IMR-90 (cell line): ENCODE data around the gene MCCD1. TPM values are rescaled to one million over a fixed set of nuclear protein-coding genes. Genes with fewer than 3 reads are reported as not detected.

Experiments used
- ATAC-seq: fragments of 200-7000 bp; cut with Tn5 transposase; 2 replicates; pipeline ENCODE4 v1.9.1; 2020; ENCODE audit warnings: low read depth, mild to moderate bottlenecking, moderate library complexity
- BruUV-seq: library from RNA; stranded (reverse); fragments of 400-500 nt; replicated peaks from 2 replicates; lab custom pipeline; 2021; lab: Mats Ljungman, UMichigan
- CTCF ChIA-PET: fragments of 300-600 bp; formaldehyde crosslinking; extraction: SDS; loops from one replicate; lab custom pipeline; 2021; ENCODE audit warnings: antibody characterized with exemption; lab: Yijun Ruan, JAX
- POLR2A ChIA-PET: fragments of 300-600 bp; sonication (Branson Sonifier 250); formaldehyde crosslinking; loops from one replicate; lab custom pipeline; 2022; ENCODE audit warnings: antibody characterized with exemption; ENCODE audit not compliant: unreplicated experiment; lab: Charles Lee
- DNase-seq: peaks from one replicate; pipeline ENCODE4 v3.0.0; 2013
- H2AFZ ChIP-seq: replicated peaks from 2 replicates; pipeline ENCODE3; 2013; ENCODE audit warnings: low read length, mild to moderate bottlenecking; ENCODE audit not compliant: poor library complexity
- H2AK5ac ChIP-seq: 2 replicates; pipeline ENCODE4 v1.6.1; 2013; ENCODE audit warnings: low read depth, low read length, inconsistent platforms
- H2AK9ac ChIP-seq: replicated peaks from 2 replicates; pipeline ENCODE3; 2013; ENCODE audit warnings: mild to moderate bottlenecking, low read depth, low read length, moderate library complexity; ENCODE audit not compliant: poor library complexity
- H2BK120ac ChIP-seq: 2 replicates; pipeline ENCODE4 v1.6.1; 2013; ENCODE audit warnings: low read depth, low read length, inconsistent platforms
- H2BK15ac ChIP-seq: 3 replicates; pipeline ENCODE4 v1.6.1; 2013; ENCODE audit warnings: low read depth, low read length, inconsistent platforms
- H2BK20ac ChIP-seq: 2 replicates; pipeline ENCODE4 v1.6.1; 2013; ENCODE audit warnings: low read depth, mild to moderate bottlenecking, inconsistent platforms, low read length, moderate library complexity
- H2BK5ac ChIP-seq: 2 replicates; pipeline ENCODE4 v1.6.1; 2013; ENCODE audit warnings: mild to moderate bottlenecking, low read depth, low read length, inconsistent platforms; ENCODE audit not compliant: poor library complexity, severe bottlenecking
- H3K14ac ChIP-seq: replicated peaks from 2 replicates; pipeline ENCODE4 v1.6.1; 2013; ENCODE audit warnings: low read depth, low read length, inconsistent platforms
- H3K18ac ChIP-seq: 2 replicates; pipeline ENCODE4 v1.6.1; 2013; ENCODE audit warnings: low read depth, low read length, control low read depth
- H3K23ac ChIP-seq: 2 replicates; pipeline ENCODE4 v1.6.1; 2013; ENCODE audit warnings: low read depth, low read length, inconsistent platforms
- H3K27ac ChIP-seq: 2 replicates; pipeline ENCODE4 v1.5.1; 2013; ENCODE audit warnings: mild to moderate bottlenecking, control low read depth, low read length; ENCODE audit not compliant: insufficient read depth
- H3K27me3 ChIP-seq: 2 replicates; pipeline ENCODE4 v1.6.1; 2013; ENCODE audit warnings: low read length; ENCODE audit not compliant: control insufficient read depth, insufficient read depth
- H3K36me3 ChIP-seq: 2 replicates; pipeline ENCODE4 v1.6.1; 2013; ENCODE audit warnings: low read length, mixed read lengths; ENCODE audit not compliant: control insufficient read depth, insufficient read depth
- H3K4ac ChIP-seq: 2 replicates; pipeline ENCODE4 v1.6.1; 2013; ENCODE audit warnings: low read depth, low read length, inconsistent platforms
- H3K4me1 ChIP-seq: 2 replicates; pipeline ENCODE4 v1.6.1; 2013; ENCODE audit warnings: low read length, mixed read lengths; ENCODE audit not compliant: control insufficient read depth, insufficient read depth
- H3K4me2 ChIP-seq: 2 replicates; pipeline ENCODE4 v1.6.1; 2013; ENCODE audit warnings: low read depth, mild to moderate bottlenecking, control low read depth, low read length, moderate library complexity
- H3K4me3 ChIP-seq: 2 replicates; pipeline ENCODE4 v1.5.1; 2013; ENCODE audit warnings: low read depth, mild to moderate bottlenecking, control low read depth, low read length, moderate library complexity; ENCODE audit not compliant: insufficient read depth
- H3K56ac ChIP-seq: 2 replicates; pipeline ENCODE4 v1.6.1; 2013; ENCODE audit warnings: low read length, inconsistent platforms; ENCODE audit not compliant: insufficient read depth; ENCODE audit errors: extremely low read depth
- H3K79me1 ChIP-seq, 2 experiments: 2 replicates each; pipeline ENCODE4 v1.6.1; 2013; ENCODE audit warnings: low read length in 2 of 2, inconsistent platforms in 1 of 2, low read depth in 1 of 2
- H3K9ac ChIP-seq: 2 replicates; pipeline ENCODE4 v1.6.1; 2013; ENCODE audit warnings: low read depth, low read length, control low read depth
- H3K9me1 ChIP-seq: 2 replicates; pipeline ENCODE4 v1.6.1; 2013; ENCODE audit warnings: low read length, inconsistent platforms; ENCODE audit not compliant: insufficient read depth
- H3K9me3 ChIP-seq: 2 replicates; pipeline ENCODE4 v1.6.1; 2013; ENCODE audit warnings: low read length; ENCODE audit not compliant: control insufficient read depth, insufficient read depth
- H4K20me1 ChIP-seq: 2 replicates; pipeline ENCODE4 v1.6.1; 2013; ENCODE audit warnings: low read length, inconsistent platforms; ENCODE audit not compliant: insufficient read depth
- H4K5ac ChIP-seq: 2 replicates; pipeline ENCODE4 v1.6.1; 2013; ENCODE audit warnings: mild to moderate bottlenecking, low read depth, low read length, control low read depth
- H4K8ac ChIP-seq, 2 experiments: 2 replicates each; pipeline ENCODE4 v1.6.1; 2013; ENCODE audit warnings: low read depth in 2 of 2, low read length in 2 of 2, control low read depth in 1 of 2, inconsistent platforms in 1 of 2
- H4K91ac ChIP-seq: 2 replicates; pipeline ENCODE4 v1.6.1; 2013; ENCODE audit warnings: low read depth, low read length, inconsistent platforms; ENCODE audit not compliant: insufficient read depth
- BHLHE40 ChIP-seq: fragments of 150-350 bp; IDR thresholded peaks from 2 replicates; pipeline ENCODE4 v1.6.1; 2016; ENCODE audit warnings: mild to moderate bottlenecking, low read depth, low read length
- CEBPB ChIP-seq: IDR thresholded peaks from 2 replicates; pipeline ENCODE4 v1.6.1; 2012; ENCODE audit warnings: low read depth, low read length, improper control_type of control experiment
- CHD1 ChIP-seq: IDR thresholded peaks from 2 replicates; pipeline ENCODE4 v1.6.1; 2012; ENCODE audit warnings: low read depth, low read length, improper control_type of control experiment
- FOS ChIP-seq: fragments of 150-350 bp; IDR thresholded peaks from 2 replicates; pipeline ENCODE4 v1.6.1; 2016; ENCODE audit warnings: low read depth, low read length
- MAZ ChIP-seq: IDR thresholded peaks from 2 replicates; pipeline ENCODE4 v1.6.1; 2012; ENCODE audit warnings: low read depth, mild to moderate bottlenecking, low read length, improper control_type of control experiment, moderate library complexity, borderline replicate concordance
- MXI1 ChIP-seq: IDR thresholded peaks from 2 replicates; pipeline ENCODE4 v1.6.1; 2012; ENCODE audit warnings: low read depth, mild to moderate bottlenecking, low read length, moderate library complexity, borderline replicate concordance
- NFE2L2 ChIP-seq: fragments of 150-350 bp; IDR thresholded peaks from 2 replicates; pipeline ENCODE4 v1.6.1; 2016; ENCODE audit warnings: low read depth, mild to moderate bottlenecking, low read length
- POLR2A ChIP-seq: IDR thresholded peaks from 2 replicates; pipeline ENCODE4 v1.6.1; 2012; ENCODE audit warnings: mild to moderate bottlenecking, low read depth, low read length
- RCOR1 ChIP-seq: IDR thresholded peaks from 2 replicates; pipeline ENCODE4 v1.6.1; 2012; ENCODE audit warnings: mild to moderate bottlenecking, low read length, improper control_type of control experiment; ENCODE audit not compliant: insufficient replicate concordance
- RFX5 ChIP-seq: IDR thresholded peaks from 2 replicates; pipeline ENCODE4 v1.8.0; 2012; ENCODE audit warnings: low read depth, mild to moderate bottlenecking, low read length, moderate library complexity
- SMC3 ChIP-seq: fragments of 150-350 bp; IDR thresholded peaks from 2 replicates; pipeline ENCODE4 v1.6.1; 2016; ENCODE audit warnings: low read depth, mild to moderate bottlenecking, antibody characterized with exemption, low read length, moderate library complexity
- whole genome bisulfite sequencing, 2 experiments: methylation state at CpG; one replicate each; pipeline versions ENCODE4 v1.1.5 to v1.1.7; 2013; ENCODE audit warnings: missing lambda C conversion rate in 2 of 2; ENCODE audit not compliant: insufficient read length in 1 of 2; ENCODE audit errors: extremely low coverage in 2 of 2; 5-methylcytosine and 5-hydroxymethylcytosine counted together
- dilution Hi-C: fragments of 300-500 bp; cut with HindIII; formaldehyde crosslinking; loops from one replicate; pipeline ENCODE4 v1.14.3; 2018; ENCODE audit warnings: low sequenced_read_pairs; ENCODE audit not compliant: unreplicated experiment
- in situ Hi-C: fragments of 300-500 bp; cut with MboI; formaldehyde crosslinking; loops from 3 replicates; pipeline ENCODE4 v1.14.3; 2019; ENCODE audit warnings: low sequenced_read_pairs, inconsistent platforms, mixed read lengths
- intact Hi-C: fragments of 100-400 bp; cut with micrococcal nuclease; formaldehyde crosslinking; loops from 2 replicates; pipeline ENCODE4 v1.10.0; 2022
- polyA plus RNA-seq, 3 experiments: library from polyadenylated mRNA; depleted of rRNA; stranded (reverse); fragments of >200 nt; gene quantifications; 2 replicates each; pipeline ENCODE4 v1.2.3, GENCODE V29; 2012; ENCODE audit warnings: low replicate concordance in 1 of 3
- total RNA-seq: library from RNA; depleted of rRNA; stranded (reverse); fragments of >200 nt; gene quantifications from 2 replicates; pipeline ENCODE4 v1.2.3, GENCODE V29; 2012
- TF ChIP-seq, protein P1 (sequence below): fragments of 150-350 bp; IDR thresholded peaks from 2 replicates; pipeline ENCODE4 v1.6.1; 2017; ENCODE audit warnings: mild to moderate bottlenecking, antibody characterized with exemption, low read length, low read depth
- TF ChIP-seq, protein P2 (sequence below): conservative IDR thresholded peaks from 2 replicates; pipeline ENCODE4 v1.5.1; 2012; ENCODE audit warnings: mild to moderate bottlenecking, low read depth, low read length, improper control_type of control experiment
- TF ChIP-seq, protein P3 (sequence below): fragments of 150-350 bp; IDR thresholded peaks from 2 replicates; pipeline ENCODE4 v1.6.1; 2016; ENCODE audit warnings: low read depth, mild to moderate bottlenecking, low read length, moderate library complexity, borderline replicate concordance

MCCD1 gene
- total and polyA plus RNA-seq, 2 of the 4 experiments (the other 2 are of a cell fraction) = not detected

DNA sequence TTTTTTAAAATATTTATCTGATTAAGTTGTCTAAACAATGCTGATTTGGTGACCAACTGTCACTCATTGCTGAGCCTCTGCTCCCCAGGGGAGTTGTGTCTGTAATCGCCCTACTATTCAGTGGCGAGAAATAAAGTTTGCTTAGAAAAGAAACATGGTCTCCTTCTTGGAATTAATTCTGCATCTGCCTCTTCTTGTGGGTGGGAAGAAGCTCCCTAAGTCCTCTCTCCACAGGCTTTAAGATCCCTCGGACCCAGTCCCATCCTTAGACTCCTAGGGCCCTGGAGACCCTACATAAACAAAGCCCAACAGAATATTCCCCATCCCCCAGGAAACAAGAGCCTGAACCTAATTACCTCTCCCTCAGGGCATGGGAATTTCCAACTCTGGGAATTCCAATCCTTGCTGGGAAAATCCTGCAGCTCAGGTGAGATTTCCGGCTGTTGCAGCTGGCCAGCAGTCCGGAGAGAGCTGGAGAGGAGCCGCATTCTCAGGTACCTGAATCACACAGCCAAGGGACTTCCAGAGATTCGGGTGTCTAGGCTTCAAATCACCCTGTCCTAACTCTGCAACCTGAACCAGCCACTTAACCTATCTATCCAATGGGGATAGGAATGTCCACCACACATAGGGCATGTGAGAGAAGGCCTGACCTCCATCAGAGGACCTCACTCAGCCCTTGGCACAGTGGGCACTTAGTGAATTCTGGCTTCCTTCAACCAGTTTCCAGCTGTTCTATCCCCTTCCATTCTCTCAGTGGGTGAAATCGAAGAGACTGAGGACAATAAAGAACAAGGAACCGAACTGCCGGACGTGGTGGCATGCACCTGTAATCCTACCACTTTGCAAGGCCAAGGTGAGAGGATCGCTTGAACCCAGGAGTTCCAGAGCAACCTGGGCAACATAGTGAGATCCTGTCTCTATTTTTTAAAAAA is 49.7 kb downstream of the MCCD1 start:
- ATAC-seq = no peak
- 83% methylated on average over 1 of the region's 12 CpGs; no CpG with 5 or more reads in 1 of the 2 experiments for whole genome bisulfite sequencing, 2 experiments

More for the DNA sequence above, 49.7 kb downstream of the MCCD1 start:
- ChIA-PET POLR2A (no interaction called here), CTCF (interaction anchor here (0.6 to 1.1 kb wide), 2 partner anchors 19 to 27 kb away, joined by 3 read pairs; no protein-coding TSS in a partner anchor)
- H4K8ac ChIP-seq = no peak overlapping the region
- intact Hi-C loops = no loop called here
- no TSS peak for BruUV-seq
- no peaks in the 10 kb centered on the region for H3K79me1 ChIP-seq
- H3K4me3 ChIP-seq = no peak overlapping the region
- H3K9ac ChIP-seq = no peak overlapping the region
- no peaks in the 10 kb centered on the region for H4K20me1 ChIP-seq
- no peak for DNase-seq
- no peak overlapping the region for H3K4ac ChIP-seq
- H3K56ac ChIP-seq = no peak overlapping the region
- H3K27me3 ChIP-seq = peaks cover 22% of the 10 kb centered on the region
- no peak overlapping the region for H4K5ac ChIP-seq
- H2BK15ac ChIP-seq = no peak overlapping the region
- H3K18ac ChIP-seq = no peak overlapping the region
- H4K91ac ChIP-seq = no peak overlapping the region
- TF ChIP-seq RCOR1 = no peak
- no peak for TF ChIP-seq POLR2A
- TF ChIP-seq, protein P1, sequence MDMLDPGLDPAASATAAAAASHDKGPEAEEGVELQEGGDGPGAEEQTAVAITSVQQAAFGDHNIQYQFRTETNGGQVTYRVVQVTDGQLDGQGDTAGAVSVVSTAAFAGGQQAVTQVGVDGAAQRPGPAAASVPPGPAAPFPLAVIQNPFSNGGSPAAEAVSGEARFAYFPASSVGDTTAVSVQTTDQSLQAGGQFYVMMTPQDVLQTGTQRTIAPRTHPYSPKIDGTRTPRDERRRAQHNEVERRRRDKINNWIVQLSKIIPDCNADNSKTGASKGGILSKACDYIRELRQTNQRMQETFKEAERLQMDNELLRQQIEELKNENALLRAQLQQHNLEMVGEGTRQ = no peak
- TF ChIP-seq FOS = no peak
- TF ChIP-seq MXI1 = no peak
- TF ChIP-seq, protein P2, sequence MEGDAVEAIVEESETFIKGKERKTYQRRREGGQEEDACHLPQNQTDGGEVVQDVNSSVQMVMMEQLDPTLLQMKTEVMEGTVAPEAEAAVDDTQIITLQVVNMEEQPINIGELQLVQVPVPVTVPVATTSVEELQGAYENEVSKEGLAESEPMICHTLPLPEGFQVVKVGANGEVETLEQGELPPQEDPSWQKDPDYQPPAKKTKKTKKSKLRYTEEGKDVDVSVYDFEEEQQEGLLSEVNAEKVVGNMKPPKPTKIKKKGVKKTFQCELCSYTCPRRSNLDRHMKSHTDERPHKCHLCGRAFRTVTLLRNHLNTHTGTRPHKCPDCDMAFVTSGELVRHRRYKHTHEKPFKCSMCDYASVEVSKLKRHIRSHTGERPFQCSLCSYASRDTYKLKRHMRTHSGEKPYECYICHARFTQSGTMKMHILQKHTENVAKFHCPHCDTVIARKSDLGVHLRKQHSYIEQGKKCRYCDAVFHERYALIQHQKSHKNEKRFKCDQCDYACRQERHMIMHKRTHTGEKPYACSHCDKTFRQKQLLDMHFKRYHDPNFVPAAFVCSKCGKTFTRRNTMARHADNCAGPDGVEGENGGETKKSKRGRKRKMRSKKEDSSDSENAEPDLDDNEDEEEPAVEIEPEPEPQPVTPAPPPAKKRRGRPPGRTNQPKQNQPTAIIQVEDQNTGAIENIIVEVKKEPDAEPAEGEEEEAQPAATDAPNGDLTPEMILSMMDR = no peak
- TF ChIP-seq, protein P3, sequence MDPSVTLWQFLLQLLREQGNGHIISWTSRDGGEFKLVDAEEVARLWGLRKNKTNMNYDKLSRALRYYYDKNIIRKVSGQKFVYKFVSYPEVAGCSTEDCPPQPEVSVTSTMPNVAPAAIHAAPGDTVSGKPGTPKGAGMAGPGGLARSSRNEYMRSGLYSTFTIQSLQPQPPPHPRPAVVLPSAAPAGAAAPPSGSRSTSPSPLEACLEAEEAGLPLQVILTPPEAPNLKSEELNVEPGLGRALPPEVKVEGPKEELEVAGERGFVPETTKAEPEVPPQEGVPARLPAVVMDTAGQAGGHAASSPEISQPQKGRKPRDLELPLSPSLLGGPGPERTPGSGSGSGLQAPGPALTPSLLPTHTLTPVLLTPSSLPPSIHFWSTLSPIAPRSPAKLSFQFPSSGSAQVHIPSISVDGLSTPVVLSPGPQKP = no peak
- TF ChIP-seq MAZ = no peak
- no peak for TF ChIP-seq SMC3
- TF ChIP-seq BHLHE40 = no peak
- TF ChIP-seq CHD1 = no peak
- TF ChIP-seq RFX5 = no peak
- TF ChIP-seq NFE2L2 = no peak
- no peak for TF ChIP-seq CEBPB
- H3K27ac ChIP-seq = no peak overlapping the region
- no peaks in the 10 kb centered on the region for H3K9me3 ChIP-seq
- peaks cover 4% of the 10 kb centered on the region; the same call in 1 of the 2 replicates for H3K4me1 ChIP-seq
- in situ Hi-C loops = no loop called here
- H2BK5ac ChIP-seq = no peak overlapping the region
- no peak overlapping the region for H2AFZ ChIP-seq
- no peak overlapping the region for H2BK120ac ChIP-seq
- no peak overlapping the region for H3K14ac ChIP-seq
- no peak overlapping the region for H2AK5ac ChIP-seq
- no peak overlapping the region for H3K23ac ChIP-seq
- no peak overlapping the region for H2BK20ac ChIP-seq
- H3K36me3 ChIP-seq = no peaks in the 10 kb centered on the region
- no peak overlapping the region for H2AK9ac ChIP-seq
- H3K9me1 ChIP-seq = no peaks in the 10 kb centered on the region; the same call in 1 of the 2 replicates
- dilution Hi-C loops = no loop called here
- H3K4me2 ChIP-seq = no peak overlapping the region
